ENCODE results near the gene EPB41.

Gene EPB41

DNA sequence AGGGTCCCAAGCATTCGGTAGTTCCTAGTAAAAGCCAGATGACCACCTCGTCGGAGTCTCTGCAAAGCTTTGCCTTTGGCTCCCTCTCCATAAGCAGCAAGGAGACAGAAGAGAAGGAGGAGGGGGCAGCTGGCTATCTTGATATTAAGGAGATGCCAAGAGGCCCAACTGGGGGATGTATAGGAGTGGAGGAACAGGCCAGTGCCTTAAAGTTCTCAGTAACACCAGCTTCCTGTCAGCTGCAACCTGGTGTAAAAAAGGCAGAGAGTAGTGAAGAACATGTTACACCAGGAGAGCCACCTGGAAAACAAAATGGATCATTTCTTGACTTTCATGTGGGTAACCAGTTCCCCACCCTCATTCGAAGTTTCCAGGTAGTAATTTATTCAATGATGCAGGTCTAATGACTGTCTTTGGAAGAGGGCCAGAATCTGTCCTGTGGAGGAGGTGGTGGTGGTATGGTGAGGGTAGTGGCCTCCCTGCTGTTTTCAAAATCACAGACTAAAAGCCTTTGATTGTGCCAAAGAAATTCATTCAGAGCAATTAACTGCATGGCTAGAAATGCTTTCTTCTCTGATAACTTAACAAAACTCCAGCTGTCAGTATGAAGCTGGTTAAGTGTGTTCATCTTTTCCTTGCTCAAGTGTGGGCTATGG, 182.0 kb downstream of the EPB41 start (continued):
- TF ChIP-seq, protein P1, sequence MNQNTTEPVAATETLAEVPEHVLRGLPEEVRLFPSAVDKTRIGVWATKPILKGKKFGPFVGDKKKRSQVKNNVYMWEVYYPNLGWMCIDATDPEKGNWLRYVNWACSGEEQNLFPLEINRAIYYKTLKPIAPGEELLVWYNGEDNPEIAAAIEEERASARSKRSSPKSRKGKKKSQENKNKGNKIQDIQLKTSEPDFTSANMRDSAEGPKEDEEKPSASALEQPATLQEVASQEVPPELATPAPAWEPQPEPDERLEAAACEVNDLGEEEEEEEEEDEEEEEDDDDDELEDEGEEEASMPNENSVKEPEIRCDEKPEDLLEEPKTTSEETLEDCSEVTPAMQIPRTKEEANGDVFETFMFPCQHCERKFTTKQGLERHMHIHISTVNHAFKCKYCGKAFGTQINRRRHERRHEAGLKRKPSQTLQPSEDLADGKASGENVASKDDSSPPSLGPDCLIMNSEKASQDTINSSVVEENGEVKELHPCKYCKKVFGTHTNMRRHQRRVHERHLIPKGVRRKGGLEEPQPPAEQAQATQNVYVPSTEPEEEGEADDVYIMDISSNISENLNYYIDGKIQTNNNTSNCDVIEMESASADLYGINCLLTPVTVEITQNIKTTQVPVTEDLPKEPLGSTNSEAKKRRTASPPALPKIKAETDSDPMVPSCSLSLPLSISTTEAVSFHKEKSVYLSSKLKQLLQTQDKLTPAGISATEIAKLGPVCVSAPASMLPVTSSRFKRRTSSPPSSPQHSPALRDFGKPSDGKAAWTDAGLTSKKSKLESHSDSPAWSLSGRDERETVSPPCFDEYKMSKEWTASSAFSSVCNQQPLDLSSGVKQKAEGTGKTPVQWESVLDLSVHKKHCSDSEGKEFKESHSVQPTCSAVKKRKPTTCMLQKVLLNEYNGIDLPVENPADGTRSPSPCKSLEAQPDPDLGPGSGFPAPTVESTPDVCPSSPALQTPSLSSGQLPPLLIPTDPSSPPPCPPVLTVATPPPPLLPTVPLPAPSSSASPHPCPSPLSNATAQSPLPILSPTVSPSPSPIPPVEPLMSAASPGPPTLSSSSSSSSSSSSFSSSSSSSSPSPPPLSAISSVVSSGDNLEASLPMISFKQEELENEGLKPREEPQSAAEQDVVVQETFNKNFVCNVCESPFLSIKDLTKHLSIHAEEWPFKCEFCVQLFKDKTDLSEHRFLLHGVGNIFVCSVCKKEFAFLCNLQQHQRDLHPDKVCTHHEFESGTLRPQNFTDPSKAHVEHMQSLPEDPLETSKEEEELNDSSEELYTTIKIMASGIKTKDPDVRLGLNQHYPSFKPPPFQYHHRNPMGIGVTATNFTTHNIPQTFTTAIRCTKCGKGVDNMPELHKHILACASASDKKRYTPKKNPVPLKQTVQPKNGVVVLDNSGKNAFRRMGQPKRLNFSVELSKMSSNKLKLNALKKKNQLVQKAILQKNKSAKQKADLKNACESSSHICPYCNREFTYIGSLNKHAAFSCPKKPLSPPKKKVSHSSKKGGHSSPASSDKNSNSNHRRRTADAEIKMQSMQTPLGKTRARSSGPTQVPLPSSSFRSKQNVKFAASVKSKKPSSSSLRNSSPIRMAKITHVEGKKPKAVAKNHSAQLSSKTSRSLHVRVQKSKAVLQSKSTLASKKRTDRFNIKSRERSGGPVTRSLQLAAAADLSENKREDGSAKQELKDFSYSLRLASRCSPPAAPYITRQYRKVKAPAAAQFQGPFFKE (tag by site-specific recombination; IDR thresholded peaks at IDR 0.05; ENCODE audit: borderline replicate concordance): no peak
- TF ChIP-seq ZNF426 (tag by site-specific recombination; IDR thresholded peaks at IDR 0.05) (no peak), ZFHX2 (tag by site-specific recombination; conservative IDR thresholded peaks at IDR 0.05) (peak; percentile 5; the same call in 1 of the 2 replicates), SP7 (tag by site-specific recombination; IDR thresholded peaks at IDR 0.05) (peak; percentile 93), GFI1B (tag by site-specific recombination; IDR thresholded peaks at IDR 0.05) (peak; percentile 88), ZFP37 (tag by site-specific recombination; IDR thresholded peaks at IDR 0.05) (no peak), ZNF626 (tag by site-specific recombination; IDR thresholded peaks at IDR 0.05) (no peak), ZNF10 (tag by site-specific recombination; IDR thresholded peaks at IDR 0.05) (peak; percentile 70; the same call in 1 of the 2 replicates), ZNF624 (tag by site-specific recombination; IDR thresholded peaks at IDR 0.05) (no peak), ZNF777 (tag by site-specific recombination; IDR thresholded peaks at IDR 0.05; ENCODE audit: borderline replicate concordance) (no peak), ZNF416 (tag by site-specific recombination; IDR thresholded peaks at IDR 0.05) (no peak), ZNF16 (tag by site-specific recombination; IDR thresholded peaks at IDR 0.05; ENCODE audit: low read depth) (0 out of 2 replicates have a peak, but pooled peaks have one; percentile 30), EGR2 (tag by site-specific recombination; IDR thresholded peaks at IDR 0.05; ENCODE audit: low read depth) (no peak), ZNF621 (tag by site-specific recombination; IDR thresholded peaks at IDR 0.05) (no peak), ZFP3 (tag by site-specific recombination; IDR thresholded peaks at IDR 0.05; ENCODE audit: low read depth) (0 out of 2 replicates have a peak, but pooled peaks have one; percentile 10), TRIM28 (IDR thresholded peaks at IDR 0.05; ENCODE audit: borderline replicate concordance, low read length) (no peak), ZNF501 (tag by site-specific recombination; IDR thresholded peaks at IDR 0.05) (no peak)
- TF ChIP-seq, protein P2, sequence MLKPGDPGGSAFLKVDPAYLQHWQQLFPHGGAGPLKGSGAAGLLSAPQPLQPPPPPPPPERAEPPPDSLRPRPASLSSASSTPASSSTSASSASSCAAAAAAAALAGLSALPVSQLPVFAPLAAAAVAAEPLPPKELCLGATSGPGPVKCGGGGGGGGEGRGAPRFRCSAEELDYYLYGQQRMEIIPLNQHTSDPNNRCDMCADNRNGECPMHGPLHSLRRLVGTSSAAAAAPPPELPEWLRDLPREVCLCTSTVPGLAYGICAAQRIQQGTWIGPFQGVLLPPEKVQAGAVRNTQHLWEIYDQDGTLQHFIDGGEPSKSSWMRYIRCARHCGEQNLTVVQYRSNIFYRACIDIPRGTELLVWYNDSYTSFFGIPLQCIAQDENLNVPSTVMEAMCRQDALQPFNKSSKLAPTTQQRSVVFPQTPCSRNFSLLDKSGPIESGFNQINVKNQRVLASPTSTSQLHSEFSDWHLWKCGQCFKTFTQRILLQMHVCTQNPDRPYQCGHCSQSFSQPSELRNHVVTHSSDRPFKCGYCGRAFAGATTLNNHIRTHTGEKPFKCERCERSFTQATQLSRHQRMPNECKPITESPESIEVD (tag by site-specific recombination; IDR thresholded peaks at IDR 0.05): peak; percentile 91
- TF ChIP-seq, protein P3, sequence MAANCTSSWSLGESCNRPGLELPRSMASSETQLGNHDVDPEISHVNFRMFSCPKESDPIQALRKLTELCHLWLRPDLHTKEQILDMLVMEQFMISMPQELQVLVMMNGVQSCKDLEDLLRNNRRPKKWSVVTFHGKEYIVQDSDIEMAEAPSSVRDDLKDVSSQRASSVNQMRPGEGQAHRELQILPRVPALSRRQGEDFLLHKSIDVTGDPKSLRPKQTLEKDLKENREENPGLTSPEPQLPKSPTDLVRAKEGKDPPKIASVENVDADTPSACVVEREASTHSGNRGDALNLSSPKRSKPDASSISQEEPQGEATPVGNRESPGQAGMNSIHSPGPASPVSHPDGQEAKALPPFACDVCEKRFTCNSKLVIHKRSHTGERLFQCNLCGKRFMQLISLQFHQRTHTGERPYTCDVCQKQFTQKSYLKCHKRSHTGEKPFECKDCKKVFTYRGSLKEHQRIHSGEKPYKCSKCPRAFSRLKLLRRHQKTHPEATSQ (tag by site-specific recombination; IDR thresholded peaks at IDR 0.05): no peak
- TF ChIP-seq, protein P4, sequence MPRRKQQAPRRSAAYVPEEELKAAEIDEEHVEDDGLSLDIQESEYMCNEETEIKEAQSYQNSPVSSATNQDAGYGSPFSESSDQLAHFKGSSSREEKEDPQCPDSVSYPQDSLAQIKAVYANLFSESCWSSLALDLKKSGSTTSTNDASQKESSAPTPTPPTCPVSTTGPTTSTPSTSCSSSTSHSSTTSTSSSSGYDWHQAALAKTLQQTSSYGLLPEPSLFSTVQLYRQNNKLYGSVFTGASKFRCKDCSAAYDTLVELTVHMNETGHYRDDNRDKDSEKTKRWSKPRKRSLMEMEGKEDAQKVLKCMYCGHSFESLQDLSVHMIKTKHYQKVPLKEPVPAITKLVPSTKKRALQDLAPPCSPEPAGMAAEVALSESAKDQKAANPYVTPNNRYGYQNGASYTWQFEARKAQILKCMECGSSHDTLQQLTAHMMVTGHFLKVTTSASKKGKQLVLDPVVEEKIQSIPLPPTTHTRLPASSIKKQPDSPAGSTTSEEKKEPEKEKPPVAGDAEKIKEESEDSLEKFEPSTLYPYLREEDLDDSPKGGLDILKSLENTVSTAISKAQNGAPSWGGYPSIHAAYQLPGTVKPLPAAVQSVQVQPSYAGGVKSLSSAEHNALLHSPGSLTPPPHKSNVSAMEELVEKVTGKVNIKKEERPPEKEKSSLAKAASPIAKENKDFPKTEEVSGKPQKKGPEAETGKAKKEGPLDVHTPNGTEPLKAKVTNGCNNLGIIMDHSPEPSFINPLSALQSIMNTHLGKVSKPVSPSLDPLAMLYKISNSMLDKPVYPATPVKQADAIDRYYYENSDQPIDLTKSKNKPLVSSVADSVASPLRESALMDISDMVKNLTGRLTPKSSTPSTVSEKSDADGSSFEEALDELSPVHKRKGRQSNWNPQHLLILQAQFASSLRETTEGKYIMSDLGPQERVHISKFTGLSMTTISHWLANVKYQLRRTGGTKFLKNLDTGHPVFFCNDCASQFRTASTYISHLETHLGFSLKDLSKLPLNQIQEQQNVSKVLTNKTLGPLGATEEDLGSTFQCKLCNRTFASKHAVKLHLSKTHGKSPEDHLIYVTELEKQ (tag by site-specific recombination; IDR thresholded peaks at IDR 0.05; ENCODE audit: borderline replicate concordance): no peak
- TF ChIP-seq, protein P5, sequence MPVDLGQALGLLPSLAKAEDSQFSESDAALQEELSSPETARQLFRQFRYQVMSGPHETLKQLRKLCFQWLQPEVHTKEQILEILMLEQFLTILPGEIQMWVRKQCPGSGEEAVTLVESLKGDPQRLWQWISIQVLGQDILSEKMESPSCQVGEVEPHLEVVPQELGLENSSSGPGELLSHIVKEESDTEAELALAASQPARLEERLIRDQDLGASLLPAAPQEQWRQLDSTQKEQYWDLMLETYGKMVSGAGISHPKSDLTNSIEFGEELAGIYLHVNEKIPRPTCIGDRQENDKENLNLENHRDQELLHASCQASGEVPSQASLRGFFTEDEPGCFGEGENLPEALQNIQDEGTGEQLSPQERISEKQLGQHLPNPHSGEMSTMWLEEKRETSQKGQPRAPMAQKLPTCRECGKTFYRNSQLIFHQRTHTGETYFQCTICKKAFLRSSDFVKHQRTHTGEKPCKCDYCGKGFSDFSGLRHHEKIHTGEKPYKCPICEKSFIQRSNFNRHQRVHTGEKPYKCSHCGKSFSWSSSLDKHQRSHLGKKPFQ (tag by site-specific recombination; IDR thresholded peaks at IDR 0.05): peak; percentile 57
